Keratinocyte (primary cell): ENCODE results near the gene ZBTB20. TPM values are rescaled to one million over a fixed set of nuclear protein-coding genes. Genes with fewer than 3 reads are reported as not detected.
A peak's percentile ranks its signal among the peaks of the same experiment; 100 is the strongest.

Experiments used
- DNase-seq: peaks from one replicate; pipeline ENCODE4 v3.0.0-alpha.2; 2011; ENCODE audit warnings: low read depth, missing footprints, low spot score
- FAIRE-seq: peaks from 2 replicates; lab custom pipeline; 2011; peaks lifted over from hg19 to GRCh38; lab: Jason Lieb, UNC
- H2AFZ ChIP-seq: 2 replicates; pipeline ENCODE4 v1.6.0; 2012; ENCODE audit warnings: low read length, control low read depth, inconsistent platforms; ENCODE audit not compliant: control insufficient read depth
- H3K27ac ChIP-seq: 2 replicates; pipeline ENCODE4 v1.5.1; 2011; ENCODE audit warnings: low read length; ENCODE audit not compliant: control insufficient read depth, insufficient read depth
- H3K27me3 ChIP-seq: 3 replicates; pipeline ENCODE4 v1.6.0; 2011; ENCODE audit warnings: low read length; ENCODE audit not compliant: control insufficient read depth, insufficient read depth; ENCODE audit errors: extremely low read depth
- H3K36me3 ChIP-seq, 2 experiments: 2 replicates in 1 of 2; 3 replicates in 1 of 2; pipeline ENCODE4 v1.5.1; 2011; ENCODE audit warnings: low read length in 2 of 2, mild to moderate bottlenecking in 1 of 2; ENCODE audit not compliant: control insufficient read depth in 2 of 2, insufficient read depth in 2 of 2; ENCODE audit errors: extremely low read depth in 1 of 2
- H3K4me1 ChIP-seq: 3 replicates; pipeline ENCODE4 v1.5.1; 2011; ENCODE audit warnings: low read length; ENCODE audit not compliant: control insufficient read depth, insufficient read depth; ENCODE audit errors: extremely low read depth
- H3K4me2 ChIP-seq: 3 replicates; pipeline ENCODE4 v1.6.0; 2011; ENCODE audit warnings: low read depth, low read length; ENCODE audit not compliant: control insufficient read depth, insufficient read depth; ENCODE audit errors: extremely low read depth
- H3K4me3 ChIP-seq, 3 experiments: fragments of 200-600 bp in 1 of 3; sonication (generic) in 1 of 3; 2 replicates in 2 of 3; 3 replicates in 1 of 3; pipeline ENCODE4 v1.5.1; 2011 to 2016; ENCODE audit warnings: low read length in 3 of 3, mild to moderate bottlenecking in 3 of 3, control low read depth in 2 of 3, inconsistent platforms in 1 of 3, low read depth in 1 of 3, mixed read lengths in 1 of 3, mixed run types in 1 of 3, moderate library complexity in 1 of 3; ENCODE audit not compliant: control insufficient read depth in 2 of 3, insufficient read depth in 2 of 3; ENCODE audit errors: extremely low read depth in 1 of 3
- H3K79me2 ChIP-seq: 2 replicates; pipeline ENCODE4 v1.6.0; 2012; ENCODE audit warnings: low read length; ENCODE audit not compliant: control insufficient read depth, insufficient read depth
- H3K9ac ChIP-seq: 3 replicates; pipeline ENCODE4 v1.6.0; 2011; ENCODE audit warnings: low read length; ENCODE audit not compliant: control insufficient read depth, insufficient read depth; ENCODE audit errors: extremely low read depth
- H3K9me1 ChIP-seq: 3 replicates; pipeline ENCODE4 v1.6.0; 2011; ENCODE audit warnings: low read length; ENCODE audit not compliant: control insufficient read depth, insufficient read depth; ENCODE audit errors: extremely low read depth
- H3K9me3 ChIP-seq: 2 replicates; pipeline ENCODE4 v1.5.1; 2012; ENCODE audit warnings: low read depth, low read length; ENCODE audit not compliant: control insufficient read depth
- H4K20me1 ChIP-seq: 3 replicates; pipeline ENCODE4 v1.6.0; 2011; ENCODE audit warnings: low read length; ENCODE audit not compliant: control insufficient read depth, insufficient read depth; ENCODE audit errors: extremely low read depth
- CTCF ChIP-seq, 3 experiments: IDR thresholded peaks in 1 of 3; conservative IDR thresholded peaks in 1 of 3; optimal IDR thresholded peaks in 1 of 3; 2 replicates in 2 of 3; 3 replicates in 1 of 3; pipeline versions ENCODE3 to v1.5.1; 2011; ENCODE audit warnings: low read length in 3 of 3, mild to moderate bottlenecking in 3 of 3, moderate library complexity in 2 of 3, control low read depth in 1 of 3, inconsistent platforms in 1 of 3; ENCODE audit not compliant: insufficient read depth in 2 of 3; ENCODE audit errors: extremely low read depth in 1 of 3
- EZH2 ChIP-seq: IDR thresholded peaks from one replicate; pipeline ENCODE4 v1.6.1; 2012; ENCODE audit warnings: inconsistent platforms, mild to moderate bottlenecking, low read length, moderate library complexity
- dilution Hi-C: fragments of 300-500 bp; cut with MboI; formaldehyde crosslinking; loops from one replicate; pipeline ENCODE4 v1.7.0; 2020; ENCODE audit warnings: low sequenced_read_pairs; ENCODE audit not compliant: extremely low pct_ligation_motif_present
- polyA plus RNA-seq, 5 experiments: library from polyadenylated mRNA; depleted of rRNA in 3 of 5; stranded (reverse) in 3 of 5; stranded (forward) in 1 of 5; unstranded in 1 of 5; fragments of >200 nt; gene quantifications; 1 replicate in 1 of 5; 2 replicates in 3 of 5; 3 replicates in 1 of 5; pipeline versions ENCODE4 v1.2.1 to v1.2.3, GENCODE V29; 2011 to 2012; ENCODE audit warnings: missing spikeins in 2 of 5, low read depth in 1 of 5, low replicate concordance in 1 of 5

The ZBTB20 gene
- polyA plus RNA-seq, 1 donor (not counting 4 experiments of a cell fraction or from before 2014, with no cell fraction given) = 0.52 TPM

DNA sequence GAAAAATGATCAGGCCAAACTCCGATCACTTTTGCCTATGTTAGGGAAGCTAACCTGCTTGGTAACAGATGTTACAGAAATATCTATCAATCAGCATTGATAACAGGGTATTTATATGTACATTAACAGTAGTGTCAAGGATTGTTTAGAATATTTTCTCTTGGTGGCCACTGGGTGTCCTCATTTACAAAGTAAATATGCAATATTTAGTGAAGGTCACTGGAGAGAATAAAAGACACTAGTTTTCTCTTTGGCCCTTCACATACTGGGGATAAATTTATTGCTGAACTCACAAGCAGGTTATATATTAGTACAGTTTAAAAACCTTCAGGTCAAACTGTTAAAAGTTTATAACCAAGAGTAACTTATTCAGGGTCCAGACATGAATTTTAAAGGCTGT, 784.3 kb downstream of the ZBTB20 start:
- Histone ChIP-seq H3K9ac (no peak overlapping the region), H3K36me3 (no peaks in the 10 kb centered on the region), H3K4me3 (no peak overlapping the region), H3K27ac (no peak overlapping the region), H3K27me3 (no peaks in the 10 kb centered on the region), H3K4me2 (no peak overlapping the region), H2AFZ (no peak overlapping the region), H3K9me1 (no peaks in the 10 kb centered on the region), H3K79me2 (no peaks in the 10 kb centered on the region), H3K9me3 (no peaks in the 10 kb centered on the region), H3K4me1 (no peaks in the 10 kb centered on the region), H4K20me1 (no peaks in the 10 kb centered on the region)
- DNase-seq = no peak
- dilution Hi-C loops = no loop called here
- peak in 1 of 3 experiments; percentile 22 for TF ChIP-seq CTCF (optimal IDR thresholded peaks at IDR 0.05 in 1 of 3, IDR thresholded peaks at IDR 0.05 in 1 of 3, conservative IDR thresholded peaks at IDR 0.05 in 1 of 3; ENCODE audit: extremely low read depth in 1 of 3, insufficient read depth in 2 of 3, low read length in 3 of 3)
- no peak for TF ChIP-seq EZH2
- peak; percentile 20 for FAIRE-seq

- no peak overlapping the region for H3K4me2 ChIP-seq
- H3K9ac ChIP-seq = no peak overlapping the region
- no peak overlapping the region for H3K27ac ChIP-seq
- H3K4me1 ChIP-seq = no peaks in the 10 kb centered on the region
- H4K20me1 ChIP-seq = no peaks in the 10 kb centered on the region
- H3K79me2 ChIP-seq = no peaks in the 10 kb centered on the region
- FAIRE-seq (no peak), DNase-seq (no peak)
- TF ChIP-seq CTCF (optimal IDR thresholded peaks at IDR 0.05 in 1 of 3, IDR thresholded peaks at IDR 0.05 in 1 of 3, conservative IDR thresholded peaks at IDR 0.05 in 1 of 3; ENCODE audit: extremely low read depth in 1 of 3, insufficient read depth in 2 of 3, low read length in 3 of 3) = no peak
- no peak for TF ChIP-seq EZH2
- H3K36me3 ChIP-seq = no peaks in the 10 kb centered on the region
- H2AFZ ChIP-seq = no peak overlapping the region
- H3K27me3 ChIP-seq = no peaks in the 10 kb centered on the region
- dilution Hi-C loops = no loop called here
- no peak overlapping the region for H3K4me3 ChIP-seq
- H3K9me1 ChIP-seq = no peaks in the 10 kb centered on the region
- H3K9me3 ChIP-seq = no peaks in the 10 kb centered on the region
These were observed 785.7 kb downstream of the ZBTB20 start for GRCh38 chr3:114361391-114361790.
